Measurements from ENCODE around the gene CISD1. TPM values are rescaled to one million over a fixed set of nuclear protein-coding genes. Genes with fewer than 3 reads are reported as not detected.

CISD1 gene
- total and polyA plus RNA-seq, 9 of the 15 experiments (the other 6 are each of a cell fraction or from before 2014, with no cell fraction given): 35.8 to 342 (median 118) TPM

GRCh38 chr10:58278962-58279307 is 10.0 kb downstream of the CISD1 start (continued):
- no peak for TF ChIP-seq ZNF740 (CRISPR knock-in tag; IDR thresholded peaks at IDR 0.05)
- TF ChIP-seq ZNF740 (tag; IDR thresholded peaks at IDR 0.05): 0 out of 4 replicates have a peak, but pooled peaks of 1 of the 2 experiments have one; percentile 39
- TF ChIP-seq RBM17 (IDR thresholded peaks at IDR 0.05; ENCODE audit: borderline replicate concordance, low read depth, low read length): no peak
- peak; percentile 39; the same call in 1 of the 2 replicates for TF ChIP-seq POLR2H (tag; IDR thresholded peaks at IDR 0.05; ENCODE audit: low read depth)
- TF ChIP-seq CXXC5 (CRISPR knock-in tag; IDR thresholded peaks at IDR 0.05): peak; percentile 25

GRCh38 chr10:58280477-58280876 is 11.5 kb downstream of the CISD1 start:
- no TSS peak for BruUV-seq (replicated peaks)
- H3K9me3 ChIP-seq (replicated peaks; ENCODE audit: control insufficient read depth, insufficient read depth, low read depth, low read length): no peaks in the 10 kb centered on the region
- POLR2A ChIA-PET: interaction anchor here (0.7 kb wide), 2 partner anchors 9 to 14 kb away, joined by 3 read pairs; no protein-coding TSS in a partner anchor
- H3K4me3 ChIP-seq: no peak overlapping the region
- CTCF ChIA-PET (ENCODE audit: low intra/inter-chr PET ratio): no interaction called here
- peaks cover 83% of the 10 kb centered on the region for H3K36me3 ChIP-seq (ENCODE audit: control insufficient read depth, insufficient read depth, low read length)
- H3K4me1 ChIP-seq (replicated peaks in 1 of 2; ENCODE audit: control insufficient read depth in 2 of 2, insufficient read depth in 2 of 2, low read length in 2 of 2): no peaks in the 10 kb centered on the region
- H3K9ac ChIP-seq (ENCODE audit: insufficient read depth in 1 of 2, low read depth in 2 of 2, low read length in 2 of 2): no peak overlapping the region
- FAIRE-seq (no peak), ATAC-seq (no peak), DNase-seq (ENCODE audit: extremely low read depth in 1 of 4, low spot score in 3 of 4) (no peak)
- in situ Hi-C loops (cut with MboI) (no loop called here), intact Hi-C loops (cut with micrococcal nuclease) (no loop called here)
- H3K79me2 ChIP-seq (ENCODE audit: control insufficient read depth, insufficient read depth, low read length): peaks cover 9% of the 10 kb centered on the region
- no peaks in the 10 kb centered on the region for H3K9me1 ChIP-seq (ENCODE audit: control insufficient read depth, insufficient read depth, low read length)
- no peaks in the 10 kb centered on the region for H4K20me1 ChIP-seq (replicated peaks; ENCODE audit: control insufficient read depth, insufficient read depth, low read length)
- no peak overlapping the region for H3K4me2 ChIP-seq (ENCODE audit: insufficient read depth, low read length)
- H2AFZ ChIP-seq (ENCODE audit: low read depth, low read length): no peak overlapping the region
- WGBS (ENCODE audit: insufficient coverage, low coverage, missing lambda C conversion rate): 56% methylated on average over 3 of the region's 3 CpGs
- H3K27ac ChIP-seq (ENCODE audit: extremely low read depth, low read depth, low read length): no peak overlapping the region
- no peaks in the 10 kb centered on the region for H3K27me3 ChIP-seq (ENCODE audit: control insufficient read depth in 2 of 2, insufficient read depth in 2 of 2, low read length in 2 of 2)
- TF ChIP-seq NFE2 (IDR thresholded peaks at IDR 0.05; ENCODE audit: low read depth) (peak; percentile 39; the same call in 1 of the 2 replicates), PRMT5 (CRISPR knock-in tag; IDR thresholded peaks at IDR 0.05) (no peak), HDAC2 (IDR thresholded peaks at IDR 0.05) (no peak), POLR2A (conservative IDR thresholded peaks at IDR 0.05) (0 out of 2 replicates have a peak, but pooled peaks have one; percentile 22), ARID1B (IDR thresholded peaks at IDR 0.05) (peak; percentile 29; the same call in 1 of the 2 replicates), ATF4 (CRISPR knock-in tag; IDR thresholded peaks at IDR 0.05) (no peak), MAZ (CRISPR knock-in tag; conservative IDR thresholded peaks at IDR 0.05 in 1 of 2, IDR thresholded peaks at IDR 0.05 in 1 of 2) (no peak), GTF3C2 (IDR thresholded peaks at IDR 0.05; ENCODE audit: borderline replicate concordance, extremely low read depth, insufficient read length) (no peak), ZNF311 (CRISPR knock-in tag; IDR thresholded peaks at IDR 0.05) (no peak), HDAC3 (IDR thresholded peaks at IDR 0.05; ENCODE audit: borderline replicate concordance, partially characterized antibody) (no peak), ETV1 (tag; conservative IDR thresholded peaks at IDR 0.05; ENCODE audit: low read depth) (no peak), HNRNPUL1 (IDR thresholded peaks at IDR 0.05; ENCODE audit: low read length) (no peak), XRCC4 (IDR thresholded peaks at IDR 0.05; ENCODE audit: extremely low read depth, insufficient read depth, insufficient read length) (no peak), NFRKB (IDR thresholded peaks at IDR 0.05; ENCODE audit: low read depth) (no peak)
